NCI-H1092 (cell line): Measurements from ENCODE around the gene STXBP6.
"Not testable (repeated sequence)": the region's sequence is repeated elsewhere in the genome, so short reads cannot be mapped to it uniquely, and the experiment has no call there.

Experiments used
- DNase-seq: peaks from one replicate; lab custom pipeline; 2025; lab: John Stamatoyannopoulos, UW

Gene STXBP6

GRCh38 chr14:24857277-24857676 is 192.7 kb downstream of the STXBP6 start:
- DNase-seq = no peak

- no peak for DNase-seq
These were observed 196.5 kb downstream of the STXBP6 start for GRCh38 chr14:24853446-24853845.

GRCh38 chr14:24852312-24853060 is 197.5 kb downstream of the STXBP6 start:
- DNase-seq = no peak

DNA sequence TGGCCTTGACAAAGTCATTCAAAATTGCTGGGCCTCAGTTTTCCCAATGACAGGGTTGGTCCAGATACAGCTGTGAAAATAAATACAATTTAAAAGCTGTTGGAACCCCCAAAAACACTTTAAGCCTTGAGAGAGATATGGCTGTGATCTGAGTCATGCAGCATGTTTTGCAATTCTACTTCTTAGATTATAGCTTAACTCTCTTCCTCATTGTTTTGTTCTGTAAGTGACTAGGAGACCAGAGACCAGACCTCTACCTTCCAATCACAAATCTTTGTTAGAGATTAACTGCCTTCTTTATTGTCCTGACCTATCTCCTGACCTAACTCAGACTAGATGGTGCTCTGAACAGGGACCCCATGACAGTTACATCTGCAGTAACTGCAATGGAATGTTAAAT is 198.1 kb downstream of the STXBP6 start:
- DNase-seq = no peak

DNA sequence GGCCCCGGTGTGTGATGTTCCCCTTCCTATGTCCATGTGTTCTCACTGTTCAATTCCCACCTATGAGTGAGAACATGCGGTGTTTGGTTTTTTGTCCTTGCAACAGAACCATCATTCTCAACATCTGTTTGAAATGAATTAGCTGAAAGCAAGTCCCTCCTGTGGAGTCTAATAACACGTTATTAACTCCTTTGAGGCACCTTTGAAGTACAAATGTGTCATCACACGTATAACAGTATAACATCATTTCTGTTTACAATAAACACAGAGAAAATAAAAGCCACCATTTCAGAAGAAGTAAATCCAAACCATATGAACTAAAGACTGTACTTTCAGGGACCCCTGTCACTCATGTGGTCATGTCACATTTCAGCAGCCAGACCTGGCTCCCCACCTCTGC is 198.5 kb downstream of the STXBP6 start:
- DNase-seq = no peak

DNA sequence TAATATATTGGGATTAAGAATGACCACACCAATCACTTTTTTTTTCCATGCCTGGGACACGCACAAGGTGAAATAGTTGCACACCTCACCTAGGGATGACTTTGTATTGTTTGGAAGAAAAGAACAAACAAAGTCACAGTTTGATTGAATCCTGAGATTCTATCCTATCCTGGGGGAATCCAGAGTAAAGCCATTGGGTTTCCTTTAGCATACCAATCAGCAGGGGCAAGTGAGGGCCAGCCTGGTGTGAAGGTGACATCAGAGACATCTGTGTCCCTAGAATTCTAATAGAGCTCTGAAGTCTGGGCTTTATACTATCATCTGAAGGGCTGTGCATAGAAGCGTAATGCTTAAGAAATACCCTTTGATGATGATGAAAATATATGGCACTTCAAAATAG is 199.9 kb downstream of the STXBP6 start:
- DNase-seq = no peak

- DNase-seq = no peak
These were observed 200.5 kb downstream of the STXBP6 start for GRCh38 chr14:24849471-24849870.

DNA sequence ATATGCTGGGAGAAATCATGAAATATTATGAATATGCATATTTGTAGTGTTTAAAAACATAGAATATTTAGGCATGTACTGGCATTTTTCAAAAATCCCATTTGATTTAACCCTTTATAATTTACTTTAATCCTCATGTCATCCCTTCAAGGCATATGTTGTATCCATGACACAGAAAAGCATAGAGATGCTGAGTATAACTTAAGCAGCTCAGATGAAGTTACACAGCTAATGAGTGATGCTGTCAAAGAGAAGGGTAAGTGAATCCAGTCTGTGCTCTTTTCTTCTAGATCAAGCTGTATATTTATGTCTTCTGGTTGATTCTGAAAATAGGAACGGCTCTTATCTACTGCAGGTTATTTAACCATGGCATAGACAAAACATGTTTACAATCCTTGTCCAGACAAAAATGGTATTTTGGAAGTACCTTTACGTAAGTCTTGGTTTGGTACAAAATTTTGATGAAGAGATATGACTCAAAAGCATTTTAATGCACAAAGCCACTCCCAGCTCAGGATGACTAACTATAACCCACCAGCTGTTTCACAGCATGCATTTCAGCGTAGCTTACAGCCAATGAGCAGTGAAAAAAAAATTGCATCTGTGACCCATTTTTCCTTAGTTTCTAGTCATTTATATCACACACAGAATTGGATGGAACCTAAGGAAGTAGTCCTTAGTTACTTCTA is 201.7 kb downstream of the STXBP6 start:
- DNase-seq = no peak

- no peak for DNase-seq
These were observed 202.3 kb downstream of the STXBP6 start for GRCh38 chr14:24847568-24848095.

GRCh38 chr14:24846261-24846660 is 203.7 kb downstream of the STXBP6 start:
- DNase-seq = no peak

GRCh38 chr14:24845851-24846250 is 204.1 kb downstream of the STXBP6 start:
- no peak for DNase-seq

DNA sequence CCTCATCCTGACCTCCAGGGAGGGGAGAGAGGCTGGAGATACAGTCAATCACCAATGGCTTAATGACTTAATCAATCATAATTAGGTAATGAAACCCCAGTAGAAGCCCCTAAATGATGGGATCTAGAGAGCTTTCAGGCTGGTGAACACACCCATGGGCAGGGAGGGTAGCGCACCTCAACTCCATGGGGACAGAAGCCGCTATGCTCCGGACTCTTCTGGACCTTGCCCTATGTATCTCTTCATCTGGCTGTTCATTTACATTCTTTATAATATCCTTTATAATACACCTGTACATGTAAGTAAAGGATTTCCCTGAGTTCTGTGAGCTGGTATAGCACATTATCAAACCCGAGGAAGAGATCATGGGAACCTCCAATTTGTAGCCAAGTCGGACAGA is 205.9 kb downstream of the STXBP6 start:
- DNase-seq = no peak

- no peak for DNase-seq
These were observed 206.5 kb downstream of the STXBP6 start for GRCh38 chr14:24843494-24843893.

GRCh38 chr14:24840204-24840893 is 209.6 kb downstream of the STXBP6 start:
- no peak for DNase-seq

- DNase-seq = no peak
These were observed 210.2 kb downstream of the STXBP6 start for GRCh38 chr14:24839617-24840203.

DNA sequence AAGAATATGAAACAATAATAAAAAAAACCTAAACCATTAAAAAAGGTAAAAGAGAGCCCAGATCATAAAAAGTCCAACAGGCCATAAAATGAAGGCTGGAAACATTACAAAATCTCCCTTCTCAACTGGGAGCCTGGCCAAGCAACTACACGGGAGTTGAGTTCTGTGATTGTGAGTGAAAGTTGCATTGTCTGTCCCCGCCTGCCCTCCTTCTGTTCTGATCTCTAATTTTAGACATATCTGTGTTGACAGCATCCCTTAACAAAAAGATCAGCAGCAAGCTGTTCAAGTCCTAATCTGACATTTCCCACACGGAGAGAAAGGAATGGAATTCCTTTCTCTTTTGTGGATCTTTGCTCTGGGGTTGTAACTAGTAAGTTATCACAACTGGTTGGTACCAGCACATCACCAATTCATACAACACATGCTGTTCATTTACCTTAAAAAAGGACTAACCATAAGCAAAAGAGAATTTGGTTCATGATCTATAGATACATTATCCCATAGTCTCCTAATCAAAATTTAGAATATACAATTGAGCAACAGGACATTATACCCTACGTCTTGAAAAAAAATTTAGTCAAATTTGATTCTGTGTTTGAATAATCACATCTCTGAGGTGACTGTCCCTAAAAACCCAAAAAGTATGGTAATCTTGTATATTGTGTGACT is 210.9 kb downstream of the STXBP6 start:
- DNase-seq = no peak

DNA sequence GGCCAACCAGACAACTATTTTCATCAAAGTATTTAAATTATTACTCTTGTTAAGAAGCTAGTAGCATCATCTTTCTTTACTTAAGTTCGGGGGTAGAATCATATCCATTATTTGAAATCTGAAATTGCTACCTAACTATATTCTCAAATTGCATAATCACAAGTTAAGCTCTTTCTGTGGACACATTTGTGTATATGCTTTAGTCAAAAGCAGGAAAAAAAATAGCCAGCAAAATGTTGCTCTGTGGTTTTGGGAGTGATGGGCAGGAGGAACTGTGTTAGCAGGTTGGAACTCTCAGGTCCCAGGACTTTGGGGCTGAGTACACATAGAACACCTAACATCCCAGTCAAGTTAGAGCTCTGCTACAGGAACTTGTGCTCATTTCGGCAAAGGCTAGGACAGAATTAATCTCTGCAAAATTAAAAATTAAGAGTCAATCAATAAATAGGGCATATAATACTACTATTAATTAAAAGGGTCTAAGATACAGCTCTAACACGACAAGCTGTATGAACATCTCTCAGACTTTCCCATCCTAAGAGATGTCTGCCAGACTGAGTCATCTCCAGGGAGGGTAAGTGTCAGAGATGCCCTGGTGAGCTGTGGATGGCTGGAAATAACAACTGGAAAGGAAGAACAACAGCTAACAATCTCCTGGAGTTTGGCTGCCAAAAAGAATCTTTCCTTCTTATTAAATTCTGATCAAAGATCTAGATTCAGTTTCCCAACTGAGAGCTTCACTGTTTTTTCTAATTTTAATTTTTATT is 212.5 kb downstream of the STXBP6 start:
- DNase-seq = no peak

DNA sequence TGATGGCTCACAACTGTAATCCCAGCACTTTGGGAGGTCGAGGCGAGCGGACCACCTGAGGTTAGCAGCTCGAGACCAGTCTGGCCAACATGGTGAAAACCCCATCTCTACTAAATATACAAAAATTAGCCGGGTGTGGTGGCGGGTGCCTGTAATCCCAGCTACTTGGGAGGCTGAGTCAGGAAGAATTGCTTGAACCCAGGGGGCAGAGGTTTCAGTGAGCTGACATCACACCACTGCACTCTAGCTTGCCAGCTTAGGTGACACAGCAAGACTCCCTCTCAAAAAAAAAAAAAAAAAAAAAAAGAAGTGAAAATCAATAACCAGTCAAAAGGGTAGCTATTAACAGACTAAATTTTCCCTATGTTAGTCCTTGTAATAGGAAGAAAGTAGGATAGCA is 213.6 kb downstream of the STXBP6 start:
- not testable (repeated sequence) for DNase-seq

DNA sequence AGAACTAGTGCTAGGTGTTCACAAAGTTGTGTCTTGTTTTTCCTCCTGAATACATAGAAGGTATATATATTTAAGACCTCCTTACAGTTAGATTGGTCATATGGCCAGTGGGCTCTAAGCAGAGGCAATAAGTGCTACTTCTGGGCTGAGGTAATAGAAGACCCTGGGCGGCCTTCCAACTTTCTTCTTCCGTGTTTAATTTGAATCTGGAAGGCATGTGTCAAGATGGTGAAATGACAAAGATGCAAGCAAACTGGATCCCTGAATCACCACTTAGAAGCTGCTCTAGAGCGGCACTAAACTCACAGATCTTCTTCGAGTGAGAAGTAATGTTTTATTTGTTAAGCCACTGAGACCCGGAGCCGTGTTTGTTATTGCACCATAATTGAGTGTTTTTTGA is 215.0 kb downstream of the STXBP6 start:
- no peak for DNase-seq

DNA sequence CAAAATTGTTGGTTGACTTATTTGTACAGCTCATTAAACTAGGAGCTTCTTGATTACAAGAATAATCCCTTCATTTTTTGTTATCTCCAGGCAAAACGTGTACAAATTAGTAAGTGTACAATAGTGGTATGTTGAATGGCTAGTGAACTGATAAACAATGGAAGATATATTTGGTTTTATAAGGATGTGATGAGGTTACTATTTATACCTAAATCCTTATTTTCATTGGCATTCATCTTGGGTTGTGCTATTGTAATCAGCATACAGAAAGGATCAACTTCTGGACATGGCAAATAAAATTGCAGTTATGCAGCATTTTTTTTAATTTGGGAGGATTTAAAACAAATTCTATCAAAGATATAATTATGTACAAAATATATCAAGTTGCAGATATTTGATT is 216.6 kb downstream of the STXBP6 start:
- no peak for DNase-seq

DNA sequence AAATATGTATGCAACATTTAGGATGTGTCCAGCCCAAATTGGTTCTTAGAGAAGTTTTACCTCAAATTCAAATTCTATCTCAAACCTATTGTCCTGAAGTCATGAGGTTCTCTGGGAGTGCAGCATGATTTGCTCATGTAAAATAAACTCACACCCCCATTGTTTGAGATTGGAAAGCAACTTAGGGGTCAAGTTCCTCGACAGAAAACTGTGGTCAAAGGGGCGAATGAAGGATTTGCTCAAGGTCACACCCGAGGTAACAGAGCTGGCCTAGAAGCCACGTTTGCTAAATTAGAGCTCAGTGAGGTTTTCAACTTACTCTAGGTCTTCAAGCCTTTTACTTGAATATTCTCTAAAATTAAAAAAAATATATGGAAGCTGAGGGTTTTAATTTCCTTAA is 218.3 kb downstream of the STXBP6 start:
- no peak for DNase-seq
